ENCODE results near the gene RILPL2. TPM values are rescaled to one million over a fixed set of nuclear protein-coding genes. Genes with fewer than 3 reads are reported as not detected.

Gene RILPL2
- total and polyA plus RNA-seq, 8 donors: 0.83 to 2.1 (median 1.3) TPM

DNA sequence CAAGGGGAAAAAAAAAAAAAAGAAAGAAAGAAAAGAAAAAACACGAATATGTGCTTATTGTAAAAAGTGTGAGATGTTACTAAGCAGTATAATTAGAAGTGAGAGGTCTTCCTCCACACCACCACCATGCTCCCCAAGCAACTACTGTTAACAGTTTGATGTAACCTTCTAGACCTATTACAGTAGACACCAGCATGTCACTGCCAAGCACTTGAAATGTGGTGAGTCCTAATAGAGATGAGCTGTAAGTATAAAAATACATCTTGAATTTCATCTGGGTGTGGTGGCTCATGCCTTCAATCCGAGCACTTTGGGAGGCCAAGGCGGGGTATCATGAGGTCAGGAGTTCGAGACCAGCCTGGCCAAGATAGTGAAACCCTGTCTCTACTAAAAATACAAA is 13.4 kb upstream of the RILPL2 start:
- no peak for ATAC-seq
- no peaks in the 10 kb centered on the region for H3K9me3 ChIP-seq
- intact Hi-C loops (cut with DNase I): no loop called here
- H3K27me3 ChIP-seq: no peaks in the 10 kb centered on the region
- WGBS, 2 donors: 82 to 91% methylated on average over 4 of the region's 4 CpGs
- no peaks in the 10 kb centered on the region for H3K36me3 ChIP-seq
- H3K4me1 ChIP-seq: no peaks in the 10 kb centered on the region
- no peak overlapping the region for H3K4me3 ChIP-seq
- no peak for FAIRE-seq
- TF ChIP-seq, protein P1, sequence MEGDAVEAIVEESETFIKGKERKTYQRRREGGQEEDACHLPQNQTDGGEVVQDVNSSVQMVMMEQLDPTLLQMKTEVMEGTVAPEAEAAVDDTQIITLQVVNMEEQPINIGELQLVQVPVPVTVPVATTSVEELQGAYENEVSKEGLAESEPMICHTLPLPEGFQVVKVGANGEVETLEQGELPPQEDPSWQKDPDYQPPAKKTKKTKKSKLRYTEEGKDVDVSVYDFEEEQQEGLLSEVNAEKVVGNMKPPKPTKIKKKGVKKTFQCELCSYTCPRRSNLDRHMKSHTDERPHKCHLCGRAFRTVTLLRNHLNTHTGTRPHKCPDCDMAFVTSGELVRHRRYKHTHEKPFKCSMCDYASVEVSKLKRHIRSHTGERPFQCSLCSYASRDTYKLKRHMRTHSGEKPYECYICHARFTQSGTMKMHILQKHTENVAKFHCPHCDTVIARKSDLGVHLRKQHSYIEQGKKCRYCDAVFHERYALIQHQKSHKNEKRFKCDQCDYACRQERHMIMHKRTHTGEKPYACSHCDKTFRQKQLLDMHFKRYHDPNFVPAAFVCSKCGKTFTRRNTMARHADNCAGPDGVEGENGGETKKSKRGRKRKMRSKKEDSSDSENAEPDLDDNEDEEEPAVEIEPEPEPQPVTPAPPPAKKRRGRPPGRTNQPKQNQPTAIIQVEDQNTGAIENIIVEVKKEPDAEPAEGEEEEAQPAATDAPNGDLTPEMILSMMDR (IDR thresholded peaks at IDR 0.05): no peak
- no peak overlapping the region for H3K27ac ChIP-seq
- DNase-seq: no peak

DNA sequence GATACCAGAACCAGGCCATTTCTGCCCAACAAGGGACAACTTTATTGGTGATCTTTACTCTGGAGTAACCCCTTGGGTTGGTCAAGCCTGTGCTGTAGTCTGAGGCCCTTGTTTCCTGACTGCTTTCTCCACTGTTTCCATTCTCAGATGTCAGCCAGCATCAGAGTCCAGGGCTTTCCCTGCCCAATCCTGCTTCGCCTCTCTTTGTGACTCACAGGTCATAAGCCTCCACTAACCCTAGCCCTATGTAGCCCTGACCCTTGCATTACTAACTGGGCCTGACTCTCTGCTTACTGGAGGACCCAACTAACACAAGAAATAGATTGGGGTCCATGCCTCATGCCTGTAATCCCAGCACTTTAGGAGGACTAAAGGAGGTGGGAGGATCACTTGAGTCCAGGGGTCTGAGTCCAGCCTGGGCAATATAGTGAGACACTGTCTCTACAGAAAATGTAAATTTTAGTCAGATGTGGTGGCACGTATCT is 12.8 kb upstream of the RILPL2 start:
- Histone ChIP-seq H3K4me1 (no peaks in the 10 kb centered on the region), H3K27ac (peak overlapping the region in 1 of 4 donors; percentile 27), H3K36me3 (no peaks in the 10 kb centered on the region), H3K9me3 (no peaks in the 10 kb centered on the region), H3K27me3 (no peaks in the 10 kb centered on the region), H3K4me3 (no peak overlapping the region)
- TF ChIP-seq, protein P1 (IDR thresholded peaks at IDR 0.05): no peak
- WGBS, 2 donors: 84 to 91% methylated on average over 2 of the region's 2 CpGs
- FAIRE-seq (no peak), ATAC-seq (peak in 1 of 4 donors; percentile 36), DNase-seq (no peak)
- intact Hi-C loops (cut with DNase I): no loop called here

DNA sequence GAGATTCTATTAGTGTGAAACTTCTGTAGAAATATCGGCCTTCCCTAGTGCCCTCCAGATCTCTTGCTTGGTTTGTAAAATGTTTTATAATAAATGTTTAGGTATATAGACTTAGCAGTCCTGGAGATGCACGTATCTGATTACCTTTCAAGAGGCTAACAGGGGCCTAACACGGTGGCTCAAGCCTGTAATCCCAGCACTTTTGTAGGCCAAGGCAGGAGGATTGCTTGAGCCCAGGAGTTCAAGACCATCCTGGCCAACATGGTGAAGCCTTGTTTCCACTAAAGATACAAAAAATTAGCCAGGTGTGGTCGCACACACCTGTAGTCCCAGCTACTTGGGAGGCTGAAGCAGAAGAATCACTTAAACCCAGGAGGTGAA is 9.8 kb upstream of the RILPL2 start:
- peak overlapping the region in 2 of 4 donors; percentile 1 to 5 for H3K27ac ChIP-seq
- TF ChIP-seq, protein P1 (IDR thresholded peaks at IDR 0.05): no peak
- FAIRE-seq (no peak), ATAC-seq (no peak), DNase-seq (peak in 1 of 6 donors; percentile 1)
- H3K4me3 ChIP-seq: no peak overlapping the region
- 65 to 68% methylated on average over 4 of the region's 4 CpGs for WGBS, 2 donors
- intact Hi-C loops (cut with DNase I): no loop called here
- no peaks in the 10 kb centered on the region for H3K27me3 ChIP-seq
- H3K9me3 ChIP-seq: no peaks in the 10 kb centered on the region
- no peaks in the 10 kb centered on the region for H3K4me1 ChIP-seq
- no peaks in the 10 kb centered on the region for H3K36me3 ChIP-seq

DNA sequence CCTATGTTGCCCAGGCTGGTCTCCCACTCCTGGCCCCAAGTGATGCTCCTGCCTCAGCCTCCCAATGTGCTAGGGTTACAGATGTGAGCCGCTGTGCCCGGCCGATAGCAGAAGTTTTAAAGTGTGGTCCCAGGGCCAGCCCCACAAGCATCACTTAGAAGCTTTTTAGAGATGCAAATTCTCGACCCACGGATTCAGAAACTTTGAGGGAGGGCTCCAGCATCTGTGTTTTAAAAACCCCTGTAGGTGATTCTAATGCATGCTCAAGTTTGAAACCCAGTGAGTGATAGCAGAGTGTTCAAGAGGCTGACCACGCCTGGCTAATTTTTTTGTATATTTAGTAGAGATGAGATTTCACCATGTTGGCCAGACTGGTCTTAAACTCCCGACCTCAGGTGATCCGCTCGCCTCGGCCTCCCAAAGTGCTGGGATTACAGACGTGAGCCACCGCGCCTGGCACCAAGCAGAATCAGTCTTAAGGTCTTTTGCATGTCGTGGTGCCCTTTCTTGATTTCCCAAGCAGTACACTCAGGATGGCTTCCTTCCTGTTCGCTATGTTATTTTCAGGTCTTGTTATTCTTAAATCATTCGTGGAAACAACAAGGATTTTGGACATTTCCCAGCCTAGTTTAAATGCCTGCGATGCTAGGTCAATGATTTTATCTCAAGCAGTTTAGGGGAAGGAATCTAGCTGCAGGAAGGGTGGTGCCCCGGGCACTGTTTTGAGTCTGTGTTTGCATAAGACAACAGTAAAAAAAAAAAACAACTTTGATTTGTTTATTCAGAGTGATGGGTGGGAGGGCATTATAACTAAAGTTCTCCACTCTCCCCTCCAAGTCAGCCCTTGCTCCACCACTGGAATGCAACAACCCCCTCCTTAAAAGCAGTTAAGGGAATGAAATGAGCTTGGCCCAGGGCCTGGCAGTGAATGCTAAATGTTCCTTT is 9.2 kb upstream of the RILPL2 start:
- FAIRE-seq (no peak), DNase-seq (peak in 1 of 6 donors; percentile 11), ATAC-seq (peak in 2 of 4 donors; percentile 35 to 37)
- TF ChIP-seq, protein P1 (IDR thresholded peaks at IDR 0.05): no peak
- no peaks in the 10 kb centered on the region for H3K9me3 ChIP-seq
- H3K36me3 ChIP-seq: no peaks in the 10 kb centered on the region
- no peak overlapping the region for H3K4me3 ChIP-seq
- peak overlapping the region in 2 of 4 donors; percentile 1 to 5 for H3K27ac ChIP-seq
- intact Hi-C loops (cut with DNase I): no loop called here
- H3K27me3 ChIP-seq: no peaks in the 10 kb centered on the region
- H3K4me1 ChIP-seq: no peaks in the 10 kb centered on the region
- WGBS, 2 donors: 47 to 49% methylated on average over 18 of the region's 18 CpGs
